CD14-positive monocyte (primary cell): ENCODE data around the gene NEIL3. TPM values are rescaled to one million over a fixed set of nuclear protein-coding genes. Genes with fewer than 3 reads are reported as not detected.

Source experiments
- DNase-seq, 3 donors: peaks; one replicate each; pipeline ENCODE4 v3.0.0-alpha.2; 2011 to 2022
- H2AFZ ChIP-seq: 2 replicates; pipeline ENCODE4 v1.6.0; 2012; ENCODE audit warnings: mild to moderate bottlenecking, low read depth, low read length, inconsistent platforms; ENCODE audit not compliant: insufficient read depth, poor library complexity, severe bottlenecking
- H3K27ac ChIP-seq, 2 donors: 1 replicate in 1 of 2; 2 replicates in 1 of 2; pipeline ENCODE4 v1.5.1; 2012 to 2013; ENCODE audit warnings: low read length in 2 of 2, control low read depth in 1 of 2, inconsistent platforms in 1 of 2, low read depth in 1 of 2, mild to moderate bottlenecking in 1 of 2
- H3K27me3 ChIP-seq, 2 donors: one replicate each; pipeline versions ENCODE4 v1.6.0 to v1.6.1; 2011 to 2013; ENCODE audit warnings: low read length in 2 of 2; ENCODE audit not compliant: control insufficient read depth in 2 of 2, insufficient read depth in 2 of 2
- H3K36me3 ChIP-seq, 2 donors: replicated peaks in 1 of 2; 1 replicate in 1 of 2; 2 replicates in 1 of 2; pipeline versions ENCODE4 v1.5.1 to v1.6.1; 2012 to 2013; ENCODE audit warnings: low read length in 2 of 2, control low read depth in 1 of 2, inconsistent platforms in 1 of 2, mild to moderate bottlenecking in 1 of 2; ENCODE audit not compliant: insufficient read depth in 2 of 2, control insufficient read depth in 1 of 2
- H3K4me1 ChIP-seq, 2 donors: 1 replicate in 1 of 2; 2 replicates in 1 of 2; pipeline versions ENCODE4 v1.5.1 to v1.6.1; 2012 to 2013; ENCODE audit warnings: low read length in 2 of 2, control low read depth in 1 of 2, inconsistent platforms in 1 of 2, mild to moderate bottlenecking in 1 of 2, moderate library complexity in 1 of 2; ENCODE audit not compliant: insufficient read depth in 2 of 2, control insufficient read depth in 1 of 2
- H3K4me2 ChIP-seq: replicated peaks from 2 replicates; pipeline ENCODE3; 2012; ENCODE audit warnings: low read length, moderate library complexity, mild to moderate bottlenecking; ENCODE audit not compliant: poor library complexity, severe bottlenecking; ENCODE audit errors: extremely low read depth
- H3K4me3 ChIP-seq, 3 experiments: fragments of 200-600 bp in 1 of 3; sonication (generic) in 1 of 3; replicated peaks in 1 of 3; 1 replicate in 2 of 3; 2 replicates in 1 of 3; pipeline ENCODE4 v1.5.1; 2011 to 2013; ENCODE audit warnings: low read length in 3 of 3, mild to moderate bottlenecking in 3 of 3, control low read depth in 2 of 3, low read depth in 2 of 3, inconsistent platforms in 1 of 3, moderate library complexity in 1 of 3
- H3K79me2 ChIP-seq: 2 replicates; pipeline ENCODE4 v1.6.0; 2012; ENCODE audit warnings: mild to moderate bottlenecking, control low read depth, inconsistent platforms, low read length, moderate library complexity; ENCODE audit not compliant: insufficient read depth
- H3K9ac ChIP-seq: 2 replicates; pipeline ENCODE4 v1.6.0; 2017; ENCODE audit warnings: low read length, mild to moderate bottlenecking; ENCODE audit not compliant: insufficient read depth, poor library complexity, severe bottlenecking
- H3K9me3 ChIP-seq, 2 donors: replicated peaks in 1 of 2; 1 replicate in 1 of 2; 2 replicates in 1 of 2; pipeline versions ENCODE4 v1.5.1 to v1.6.1; 2012 to 2013; ENCODE audit warnings: low read length in 2 of 2, control low read depth in 1 of 2; ENCODE audit not compliant: control insufficient read depth in 1 of 2, insufficient read depth in 1 of 2
- H4K20me1 ChIP-seq: 2 replicates; pipeline ENCODE4 v1.6.0; 2012; ENCODE audit warnings: mild to moderate bottlenecking, low read length, control low read depth, moderate library complexity; ENCODE audit not compliant: insufficient read depth
- H3K27ac Mint-ChIP-seq, 7 donors: one replicate each; pipeline ENCODE4 v1.8.0; 2020; ENCODE audit warnings: mild to moderate bottlenecking in 7 of 7, mixed read lengths in 7 of 7, moderate library complexity in 6 of 7, inconsistent platforms in 2 of 7
- H3K27me3 Mint-ChIP-seq, 3 donors: one replicate each; pipeline ENCODE4 v1.8.0; 2021 to 2022; ENCODE audit warnings: low read depth in 3 of 3, mild to moderate bottlenecking in 3 of 3, mixed read lengths in 3 of 3, moderate library complexity in 3 of 3, inconsistent platforms in 1 of 3
- H3K36me3 Mint-ChIP-seq, 2 donors: one replicate each; pipeline ENCODE4 v1.8.0; 2020; ENCODE audit warnings: mixed read lengths in 2 of 2, inconsistent platforms in 1 of 2, mild to moderate bottlenecking in 1 of 2
- H3K4me1 Mint-ChIP-seq: one replicate; pipeline ENCODE4 v1.8.0; 2020; ENCODE audit warnings: mild to moderate bottlenecking, mixed read lengths
- H3K4me3 Mint-ChIP-seq, 2 donors: one replicate each; pipeline ENCODE4 v1.8.0; 2020; ENCODE audit warnings: mild to moderate bottlenecking in 2 of 2, mixed read lengths in 2 of 2, moderate library complexity in 1 of 2
- H3K9me3 Mint-ChIP-seq, 7 donors: one replicate each; pipeline ENCODE4 v1.8.0; 2020 to 2022; ENCODE audit warnings: mixed read lengths in 7 of 7, mild to moderate bottlenecking in 6 of 7, moderate library complexity in 6 of 7, inconsistent platforms in 2 of 7
- CTCF ChIP-seq: fragments of 200-600 bp; IDR thresholded peaks from one replicate; pipeline ENCODE4 v1.8.0; 2022; ENCODE audit warnings: antibody characterized with exemption, mild to moderate bottlenecking
- WGBS: methylation state at CpG from one replicate; pipeline ENCODE4 v1.1.5; 2013; ENCODE audit warnings: missing lambda C conversion rate; ENCODE audit not compliant: insufficient coverage; 5-methylcytosine and 5-hydroxymethylcytosine counted together
- intact Hi-C, 2 donors: fragments of 100-400 bp; cut with micrococcal nuclease; formaldehyde crosslinking; loops; one replicate each; pipeline versions ENCODE4 v1.15.0 to v1.15.1; 2023
- polyA plus RNA-seq, 3 donors: library from polyadenylated mRNA; depleted of rRNA in 1 of 3; unstranded in 2 of 3; stranded (reverse) in 1 of 3; fragments of 300-500 nt in 2 of 3; fragments of >200 nt in 1 of 3; fragmentation: Illumina TruSeq in 2 of 3; gene quantifications; 1 replicate in 2 of 3; 2 replicates in 1 of 3; pipeline ENCODE4 v1.2.3, GENCODE V29; 2012 to 2021

NEIL3 gene
- polyA plus RNA-seq, 3 donors: 0.70 to 0.85 TPM; not detected in 1

DNA sequence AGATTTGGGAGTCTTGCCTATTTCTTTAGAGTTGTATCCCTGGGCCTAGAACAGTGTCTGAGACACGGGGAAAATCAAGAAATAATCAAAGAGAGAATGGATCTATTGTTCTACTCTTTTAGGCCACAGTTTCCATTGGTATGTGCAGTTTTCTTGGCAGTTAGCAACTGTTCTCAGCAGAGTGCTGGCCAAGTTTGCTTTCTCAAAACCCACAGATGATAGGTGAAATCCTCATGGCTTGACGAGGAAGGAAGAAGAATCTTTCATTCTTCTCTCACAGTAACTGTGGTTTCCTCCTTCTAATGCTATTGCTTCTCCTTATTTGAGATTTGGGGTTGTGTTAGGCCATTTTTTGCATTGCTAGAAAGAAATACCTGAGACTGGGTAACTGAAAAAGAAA is 90.4 kb downstream of the NEIL3 start:
- no peaks in the 10 kb centered on the region for H3K27me3 ChIP-seq
- no peak for TF ChIP-seq CTCF
- Mint-ChIP-seq H3K36me3 (no peaks in the 10 kb centered on the region), H3K4me1 (peaks cover 21% of the 10 kb centered on the region), H3K9me3 (peaks cover 0 to 8% (median 2%) of the 10 kb centered on the region in 7 donors), H3K4me3 (no peak overlapping the region), H3K27ac (no peak overlapping the region), H3K27me3 (peaks cover 0 to 4% (median 3%) of the 10 kb centered on the region in 3 donors)
- no peak overlapping the region for H3K27ac ChIP-seq
- no peak overlapping the region for H3K4me2 ChIP-seq
- no peak for DNase-seq
- H3K36me3 ChIP-seq: no peaks in the 10 kb centered on the region
- H3K4me3 ChIP-seq: no peak overlapping the region
- peak overlapping the region; percentile 55 for H2AFZ ChIP-seq
- no peaks in the 10 kb centered on the region for H4K20me1 ChIP-seq
- WGBS: 22% methylated on average over 1 of the region's 2 CpGs
- no peaks in the 10 kb centered on the region for H3K9me3 ChIP-seq
- intact Hi-C loops: no loop called here
- no peak overlapping the region for H3K9ac ChIP-seq
- peaks cover 15 to 19% of the 10 kb centered on the region in 2 donors for H3K4me1 ChIP-seq
- H3K79me2 ChIP-seq: no peaks in the 10 kb centered on the region

GRCh38 chr4:177401658-177402273 is 92.1 kb downstream of the NEIL3 start:
- Histone ChIP-seq H2AFZ (peak overlapping the region; percentile 52), H3K4me1 (peaks cover 15 to 19% of the 10 kb centered on the region in 2 donors), H3K79me2 (no peaks in the 10 kb centered on the region), H3K4me2 (peak overlapping the region; percentile 9), H3K27ac (no peak overlapping the region), H3K4me3 (no peak overlapping the region), H3K27me3 (no peaks in the 10 kb centered on the region), H3K36me3 (no peaks in the 10 kb centered on the region), H3K9ac (no peak overlapping the region), H3K9me3 (no peaks in the 10 kb centered on the region), H4K20me1 (no peaks in the 10 kb centered on the region)
- no peaks in the 10 kb centered on the region for H3K36me3 Mint-ChIP-seq
- H3K4me3 Mint-ChIP-seq: peak overlapping the region in 1 of 2 donors; percentile 19
- WGBS: 92% methylated on average over 2 of the region's 5 CpGs
- no peak for TF ChIP-seq CTCF
- peaks cover 0 to 8% (median 3%) of the 10 kb centered on the region in 7 donors for H3K9me3 Mint-ChIP-seq
- no peak for DNase-seq
- peaks cover 2 to 4% (median 3%) of the 10 kb centered on the region in 3 donors for H3K27me3 Mint-ChIP-seq
- intact Hi-C loops: no loop called here
- no peak overlapping the region for H3K27ac Mint-ChIP-seq
- peaks cover 21% of the 10 kb centered on the region for H3K4me1 Mint-ChIP-seq
